MM.1S (cell line): ENCODE results near the gene PRIM1.

Experiments
- DNase-seq: peaks from one replicate; pipeline ENCODE4 v3.0.0-alpha.2; 2015
- H2AFZ ChIP-seq: fragments of 300-600 bp; sonication (generic); 2 replicates; pipeline ENCODE4 v1.6.0; 2016; ENCODE audit warnings: antibody characterized with exemption, low read length
- H3F3A ChIP-seq: fragments of 300-600 bp; sonication (generic); 2 replicates; pipeline ENCODE4 v1.6.1; 2016; ENCODE audit warnings: mild to moderate bottlenecking, antibody characterized with exemption, low read length, moderate library complexity, mixed read lengths; ENCODE audit not compliant: insufficient read depth
- H3K27ac ChIP-seq: fragments of 300-600 bp; sonication (generic); 2 replicates; pipeline ENCODE4 v1.5.1; 2016; ENCODE audit warnings: mild to moderate bottlenecking, low read length
- H3K27me3 ChIP-seq: fragments of 300-600 bp; sonication (generic); replicated peaks from 2 replicates; pipeline ENCODE4 v1.6.0; 2016; ENCODE audit warnings: low read length; ENCODE audit not compliant: insufficient read depth
- H3K36me3 ChIP-seq: fragments of 300-600 bp; sonication (generic); replicated peaks from 2 replicates; pipeline ENCODE4 v1.6.1; 2016; ENCODE audit warnings: mild to moderate bottlenecking, low read length, mixed read lengths; ENCODE audit not compliant: insufficient read depth
- H3K4me1 ChIP-seq: fragments of 300-600 bp; sonication (generic); 2 replicates; pipeline ENCODE4 v1.6.1; 2016; ENCODE audit warnings: low read length, mixed read lengths
- H3K4me2 ChIP-seq: fragments of 300-600 bp; sonication (generic); 2 replicates; pipeline ENCODE4 v1.6.0; 2016; ENCODE audit warnings: low read depth, low read length
- H3K4me3 ChIP-seq: fragments of 300-600 bp; sonication (generic); 2 replicates; pipeline ENCODE4 v1.5.1; 2016; ENCODE audit warnings: low read length, mixed read lengths
- H3K79me2 ChIP-seq: fragments of 300-600 bp; sonication (generic); 2 replicates; pipeline ENCODE4 v1.6.1; 2016; ENCODE audit warnings: mixed run types, low read length, mixed read lengths
- H3K9ac ChIP-seq: fragments of 300-600 bp; sonication (generic); 2 replicates; pipeline ENCODE4 v1.6.1; 2016; ENCODE audit warnings: low read length, mixed read lengths
- H3K9me2 ChIP-seq: fragments of 300-600 bp; sonication (generic); replicated peaks from 2 replicates; pipeline ENCODE4 v1.6.1; 2016; ENCODE audit warnings: mild to moderate bottlenecking, low read length, mixed read lengths; ENCODE audit not compliant: insufficient read depth
- H3K9me3 ChIP-seq: fragments of 300-600 bp; sonication (generic); replicated peaks from 2 replicates; pipeline ENCODE4 v1.6.1; 2016; ENCODE audit warnings: mild to moderate bottlenecking, low read length, mixed read lengths; ENCODE audit not compliant: insufficient read depth
- H4K20me1 ChIP-seq: fragments of 300-600 bp; sonication (generic); 2 replicates; pipeline ENCODE4 v1.6.1; 2016; ENCODE audit warnings: mild to moderate bottlenecking, low read length, moderate library complexity, mixed read lengths; ENCODE audit not compliant: insufficient read depth
- EZH2 ChIP-seq: fragments of 300-600 bp; sonication (generic); optimal IDR thresholded peaks from 2 replicates; pipeline ENCODE3; 2017; ENCODE audit warnings: low read depth, mild to moderate bottlenecking, antibody characterized with exemption, low read length, mixed read lengths
- EZH2phosphoT487 ChIP-seq: fragments of 300-600 bp; sonication (generic); IDR thresholded peaks from 2 replicates; pipeline ENCODE4 v1.6.1; 2018; ENCODE audit warnings: antibody characterized with exemption, low read length
- TF ChIP-seq, protein P1 (sequence below): fragments of 300-600 bp; sonication (generic); IDR thresholded peaks from 2 replicates; pipeline ENCODE4 v1.5.1; 2016; ENCODE audit warnings: antibody characterized with exemption, low read length, mixed read lengths

PRIM1 gene

DNA sequence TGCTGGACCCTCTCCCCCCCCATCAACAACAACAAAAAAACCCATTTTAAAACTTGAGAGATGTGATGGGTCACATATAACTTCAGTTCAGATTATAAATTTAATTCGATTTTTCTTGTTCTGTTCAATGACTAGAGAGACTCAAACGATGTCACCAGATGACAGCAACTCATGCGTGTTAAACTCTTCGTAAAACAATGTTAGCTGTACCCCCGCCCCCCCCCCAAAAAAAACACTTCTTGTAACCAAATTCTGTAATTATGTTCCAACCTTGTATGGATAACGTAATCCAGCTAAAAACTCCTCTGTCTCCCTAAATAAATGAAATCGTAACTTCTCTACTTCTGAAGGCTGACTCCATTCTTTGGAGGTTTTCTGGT lies 26.4 kb downstream of the PRIM1 start:
- Histone ChIP-seq H3K79me2 (peaks cover 49% of the 10 kb centered on the region), H2AFZ (peak overlapping the region; percentile 51; the same call in 1 of the 2 replicates), H4K20me1 (peaks cover 21% of the 10 kb centered on the region), H3K4me2 (peak overlapping the region; percentile 61), H3K9ac (peak overlapping the region; percentile 96), H3K27me3 (no peaks in the 10 kb centered on the region), H3K9me2 (no peaks in the 10 kb centered on the region), H3K9me3 (no peaks in the 10 kb centered on the region), H3K4me1 (peaks cover 25% of the 10 kb centered on the region), H3F3A (peaks cover 45% of the 10 kb centered on the region), H3K27ac (peak overlapping the region; percentile 75; the same call in 1 of the 2 replicates), H3K36me3 (no peaks in the 10 kb centered on the region; the same call in 1 of the 2 replicates), H3K4me3 (peak overlapping the region; percentile 91)
- DNase-seq, result no peak
- TF ChIP-seq EZH2 (no peak), EZH2phosphoT487 (no peak)

GRCh38 chr12:56724972-56725722 lies 27.0 kb downstream of the PRIM1 start, which contains the start of gene NACA:
Gene NACA, minus strand, starts transcription at chr12:56725299. Its CDS starts 778 bp downstream, at chr12:56724521.
- H3K79me2 ChIP-seq, result peaks cover 55% of the 10 kb centered on the region
- H3K9ac ChIP-seq, result peak within 1 kb of the TSS; percentile 96
- peak within 1 kb of the TSS; percentile 62 for H3K4me2 ChIP-seq
- peak within 1 kb of the TSS; percentile 91 for H3K4me3 ChIP-seq
- peaks cover 50% of the 10 kb centered on the region for H3F3A ChIP-seq
- peak within 1 kb of the TSS; percentile 75 for H3K27ac ChIP-seq
- peak; percentile 99 for DNase-seq
- H2AFZ ChIP-seq, result peak within 1 kb of the TSS; percentile 51
- H3K4me1 ChIP-seq, result peaks cover 30% of the 10 kb centered on the region
- peaks cover 27% of the 10 kb centered on the region for H4K20me1 ChIP-seq
- TF ChIP-seq, protein P1, sequence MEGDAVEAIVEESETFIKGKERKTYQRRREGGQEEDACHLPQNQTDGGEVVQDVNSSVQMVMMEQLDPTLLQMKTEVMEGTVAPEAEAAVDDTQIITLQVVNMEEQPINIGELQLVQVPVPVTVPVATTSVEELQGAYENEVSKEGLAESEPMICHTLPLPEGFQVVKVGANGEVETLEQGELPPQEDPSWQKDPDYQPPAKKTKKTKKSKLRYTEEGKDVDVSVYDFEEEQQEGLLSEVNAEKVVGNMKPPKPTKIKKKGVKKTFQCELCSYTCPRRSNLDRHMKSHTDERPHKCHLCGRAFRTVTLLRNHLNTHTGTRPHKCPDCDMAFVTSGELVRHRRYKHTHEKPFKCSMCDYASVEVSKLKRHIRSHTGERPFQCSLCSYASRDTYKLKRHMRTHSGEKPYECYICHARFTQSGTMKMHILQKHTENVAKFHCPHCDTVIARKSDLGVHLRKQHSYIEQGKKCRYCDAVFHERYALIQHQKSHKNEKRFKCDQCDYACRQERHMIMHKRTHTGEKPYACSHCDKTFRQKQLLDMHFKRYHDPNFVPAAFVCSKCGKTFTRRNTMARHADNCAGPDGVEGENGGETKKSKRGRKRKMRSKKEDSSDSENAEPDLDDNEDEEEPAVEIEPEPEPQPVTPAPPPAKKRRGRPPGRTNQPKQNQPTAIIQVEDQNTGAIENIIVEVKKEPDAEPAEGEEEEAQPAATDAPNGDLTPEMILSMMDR, result no peak
- TF ChIP-seq EZH2phosphoT487, result no peak
- no peak for TF ChIP-seq EZH2
- no peaks in the 10 kb centered on the region; the same call in 1 of the 2 replicates for H3K36me3 ChIP-seq
- no peaks in the 10 kb centered on the region for H3K9me3 ChIP-seq
- no peaks in the 10 kb centered on the region for H3K27me3 ChIP-seq
- H3K9me2 ChIP-seq, result no peaks in the 10 kb centered on the region

DNA sequence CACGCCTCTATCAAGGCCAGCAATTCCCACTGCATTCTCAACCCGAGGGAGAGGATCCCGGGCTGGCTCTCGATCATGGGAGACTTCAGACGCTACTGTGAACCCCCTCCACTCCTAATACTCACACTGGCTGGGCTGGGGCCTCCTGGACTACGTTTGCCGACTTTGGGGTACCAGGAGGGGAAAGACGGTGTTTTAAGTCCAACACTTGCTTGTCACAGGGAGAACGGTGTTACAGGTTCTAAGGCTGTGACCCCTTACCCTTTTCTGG lies 27.5 kb downstream of the PRIM1 start:
- H3K4me3 ChIP-seq, result peak overlapping the region; percentile 91
- DNase-seq, result no peak
- H3K36me3 ChIP-seq, result no peaks in the 10 kb centered on the region; the same call in 1 of the 2 replicates
- no peak overlapping the region for H2AFZ ChIP-seq
- peaks cover 60% of the 10 kb centered on the region for H3K79me2 ChIP-seq
- no peaks in the 10 kb centered on the region for H3K9me3 ChIP-seq
- H3K9ac ChIP-seq, result peak overlapping the region; percentile 96
- H4K20me1 ChIP-seq, result peaks cover 32% of the 10 kb centered on the region
- H3F3A ChIP-seq, result peaks cover 56% of the 10 kb centered on the region
- H3K4me2 ChIP-seq, result peak overlapping the region; percentile 62
- H3K9me2 ChIP-seq, result no peaks in the 10 kb centered on the region
- H3K27ac ChIP-seq, result peak overlapping the region; percentile 75
- no peaks in the 10 kb centered on the region for H3K27me3 ChIP-seq
- TF ChIP-seq, protein P1, result no peak
- TF ChIP-seq EZH2, result no peak
- no peak for TF ChIP-seq EZH2phosphoT487
- H3K4me1 ChIP-seq, result peaks cover 35% of the 10 kb centered on the region
